GM19043 (cell line): ENCODE measurements around the gene CHCHD2.
"Not testable (repeated sequence)": the region's sequence is repeated elsewhere in the genome, so short reads cannot be mapped to it uniquely, and the experiment has no call there.

ENCODE experiments used
- ATAC-seq: cut with Tn5 transposase; IDR thresholded peaks from one replicate; pipeline ENCODE4 v1.9.1; 2021; ENCODE audit warnings: low read depth; ENCODE audit not compliant: unreplicated experiment

CHCHD2 gene

GRCh38 chr7:56086761-56087160 lies 19.5 kb downstream of the CHCHD2 start:
- no peak for ATAC-seq

- no peak for ATAC-seq
These were observed 23.0 kb downstream of the CHCHD2 start for GRCh38 chr7:56083150-56083785.

DNA sequence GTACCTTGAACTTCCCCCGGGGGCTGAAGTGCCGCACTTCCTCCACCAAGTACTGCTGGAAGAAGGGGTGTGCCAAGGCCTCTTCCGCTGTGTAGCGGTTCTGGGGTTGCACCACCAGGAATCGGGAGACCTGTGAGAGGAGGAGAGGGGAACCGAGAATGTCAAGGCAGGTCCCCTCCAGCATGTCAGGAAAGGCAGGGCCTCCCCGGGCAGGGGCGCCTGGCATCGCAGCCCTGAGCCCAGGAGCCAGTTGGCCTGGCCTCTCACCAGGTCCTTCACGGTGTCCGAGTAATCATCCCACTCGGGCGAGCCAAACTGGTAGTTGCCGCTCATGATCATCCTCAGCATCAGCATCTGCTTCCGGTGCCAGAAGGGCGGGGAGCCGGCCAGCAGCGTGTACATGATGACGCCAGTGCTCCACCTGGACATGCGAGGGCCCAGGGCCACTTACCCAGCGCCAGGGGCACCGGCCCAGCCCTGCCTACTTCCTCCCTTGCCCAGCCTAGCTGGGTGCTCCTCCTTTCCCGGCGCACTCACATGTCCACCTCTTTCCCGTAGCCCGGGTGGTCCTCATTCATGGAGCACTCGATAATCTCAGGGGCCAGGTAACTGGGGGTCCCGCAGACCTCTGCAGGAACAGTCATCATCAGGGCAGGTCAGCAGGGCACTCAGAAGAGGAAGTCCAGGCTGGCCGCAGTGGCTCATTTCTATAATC lies 24.5 kb downstream of the CHCHD2 start:
- no peak for ATAC-seq

DNA sequence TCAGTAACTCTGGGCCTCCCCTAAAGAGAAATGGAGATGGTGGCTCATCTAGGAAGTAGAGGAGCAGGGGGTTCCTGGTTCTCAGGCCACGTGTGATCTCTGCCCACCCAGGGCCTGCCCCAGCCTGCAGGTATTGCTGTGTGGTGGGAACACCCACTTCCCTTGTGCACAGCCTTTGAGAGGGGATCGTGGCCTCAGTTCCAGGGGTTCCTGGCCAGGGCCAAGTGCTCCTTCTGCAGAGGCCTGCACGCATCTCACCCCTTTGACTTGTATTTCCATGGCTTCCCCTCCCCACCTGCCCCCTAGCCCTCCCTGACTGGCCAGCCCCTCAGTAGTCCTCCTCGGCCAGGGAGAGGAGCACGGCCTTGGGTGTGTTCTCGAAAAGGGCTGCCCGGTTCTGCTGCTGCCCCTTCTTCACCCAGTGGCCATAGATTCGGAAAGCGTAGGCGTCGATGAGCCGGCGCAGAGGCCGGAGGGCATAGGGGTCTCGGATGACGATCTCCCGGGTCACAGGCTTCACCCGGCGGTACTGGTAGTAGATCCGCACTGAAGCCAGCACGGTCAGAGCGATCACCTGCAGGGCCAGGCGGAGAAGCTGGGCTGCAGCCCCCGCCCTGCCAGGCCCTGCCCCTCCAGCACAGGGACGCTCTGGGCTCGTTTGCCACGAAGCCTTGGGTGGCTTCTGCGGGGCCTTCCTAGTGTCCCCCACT lies 25.4 kb downstream of the CHCHD2 start:
- ATAC-seq: not testable (repeated sequence)

DNA sequence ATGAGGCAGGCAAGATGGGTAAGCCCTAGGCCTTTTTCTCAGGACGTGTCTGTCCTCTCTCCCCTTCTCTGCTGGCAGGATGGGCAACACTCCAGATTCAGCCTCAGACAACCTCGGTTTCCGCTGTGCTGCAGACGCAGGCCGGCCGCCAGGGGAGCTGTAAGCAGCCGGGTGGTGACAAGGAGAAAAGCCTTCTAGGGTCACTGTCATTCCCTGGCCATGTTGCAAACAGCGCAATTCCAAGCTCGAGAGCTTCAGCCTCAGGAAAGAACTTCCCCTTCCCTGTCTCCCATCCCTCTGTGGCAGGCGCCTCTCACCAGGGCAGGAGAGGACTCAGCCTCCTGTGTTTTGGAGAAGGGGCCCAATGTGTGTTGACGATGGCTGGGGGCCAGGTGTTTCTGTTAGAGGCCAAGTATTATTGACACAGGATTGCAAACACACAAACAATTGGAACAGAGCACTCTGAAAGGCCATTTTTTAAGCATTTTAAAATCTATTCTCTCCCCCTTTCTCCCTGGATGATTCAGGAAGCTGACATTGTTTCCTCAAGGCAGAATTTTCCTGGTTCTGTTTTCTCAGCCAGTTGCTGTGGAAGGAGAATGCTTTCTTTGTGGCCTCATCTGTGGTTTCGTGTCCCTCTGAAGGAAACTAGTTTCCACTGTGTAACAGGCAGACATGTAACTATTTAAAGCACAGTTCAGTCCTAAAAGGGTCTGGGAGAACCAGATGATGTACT lies 26.7 kb downstream of the CHCHD2 start:
- ATAC-seq: no peak

DNA sequence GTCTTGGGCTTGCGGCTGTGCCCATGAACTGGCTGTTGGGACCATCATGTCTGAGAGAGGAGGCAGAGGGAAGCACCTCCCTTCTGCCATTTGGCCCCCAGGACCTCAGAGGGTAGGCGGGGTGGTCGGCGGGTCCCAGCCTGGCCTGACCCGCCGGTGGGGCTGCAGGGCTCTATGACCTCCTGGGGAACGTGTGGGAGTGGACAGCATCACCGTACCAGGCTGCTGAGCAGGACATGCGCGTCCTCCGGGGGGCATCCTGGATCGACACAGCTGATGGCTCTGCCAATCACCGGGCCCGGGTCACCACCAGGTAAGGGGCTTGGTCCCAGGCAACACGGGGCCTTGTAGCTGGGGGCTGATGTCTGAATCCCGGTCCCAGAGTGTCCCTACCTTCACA lies 28.1 kb downstream of the CHCHD2 start:
- no peak for ATAC-seq

GRCh38 chr7:56077681-56078080 lies 28.6 kb downstream of the CHCHD2 start:
- no peak for ATAC-seq

- ATAC-seq: peak; percentile 93
These were observed 31.9 kb downstream of the CHCHD2 start for GRCh38 chr7:56074371-56074791.

DNA sequence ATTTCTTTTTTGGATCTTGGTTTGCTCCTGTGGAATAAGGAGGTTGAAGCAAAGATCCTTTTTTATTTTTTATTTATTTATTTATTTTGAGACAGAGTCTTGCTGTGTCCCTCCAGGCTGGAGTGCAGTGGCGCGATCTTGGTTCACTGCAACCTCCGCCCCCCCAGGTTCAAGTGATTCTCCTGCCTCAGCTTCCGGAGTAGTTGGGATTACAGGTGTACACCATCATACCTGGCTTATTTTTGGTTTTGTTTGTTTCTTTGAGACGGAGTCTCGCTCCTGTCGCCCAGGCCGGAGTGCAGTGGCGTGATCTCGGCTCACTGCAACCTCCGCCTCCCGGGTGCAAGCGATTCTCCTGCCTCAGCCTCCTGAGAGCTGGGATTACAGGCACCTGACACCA lies 39.9 kb downstream of the CHCHD2 start:
- ATAC-seq: not testable (repeated sequence)

GRCh38 chr7:56063882-56064625 lies 42.2 kb downstream of the CHCHD2 start, which contains the start of gene SUMF2:
Gene SUMF2, plus strand, starts transcription at chr7:56064286. Its CDS starts 26 bp downstream, at chr7:56064312.
- peak; percentile 88 for ATAC-seq

DNA sequence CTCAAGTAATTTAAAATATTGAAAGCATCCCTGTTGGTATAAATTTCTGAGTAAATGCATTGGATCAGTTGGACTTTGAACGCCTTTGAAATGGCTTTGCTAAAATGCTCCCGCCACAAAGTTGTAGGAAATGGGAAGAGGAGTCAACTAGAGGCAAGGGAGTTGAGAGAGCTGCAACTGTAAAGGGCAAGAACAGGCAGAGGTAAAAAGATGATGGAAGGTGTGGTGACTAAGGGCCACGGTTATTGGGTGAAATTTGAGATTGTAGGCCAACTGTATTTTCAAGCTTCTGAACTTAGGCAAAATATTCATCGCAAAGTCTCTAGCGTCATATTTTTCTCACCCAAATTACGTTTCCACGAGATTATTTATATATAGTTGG lies 42.8 kb downstream of the CHCHD2 start:
- no peak for ATAC-seq

DNA sequence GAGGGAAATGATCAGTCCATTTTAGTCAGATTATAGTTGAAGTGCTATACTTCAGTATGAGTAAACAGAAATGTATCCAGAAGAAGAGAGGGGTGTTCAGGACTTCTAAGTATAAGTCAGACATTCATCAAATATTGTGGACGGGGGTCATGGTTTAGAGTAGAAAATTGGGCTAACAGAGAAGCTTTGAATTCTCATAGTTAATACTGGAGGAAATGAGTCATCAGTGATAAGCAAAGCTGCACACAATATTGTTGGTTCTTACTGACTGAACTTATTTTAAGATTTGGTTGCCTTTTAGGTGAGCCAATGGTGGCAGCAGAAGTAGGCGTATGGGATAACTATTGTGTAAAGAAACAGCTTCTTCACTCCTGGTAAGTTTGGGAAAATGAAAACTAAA lies 43.9 kb downstream of the CHCHD2 start:
- ATAC-seq: no peak

DNA sequence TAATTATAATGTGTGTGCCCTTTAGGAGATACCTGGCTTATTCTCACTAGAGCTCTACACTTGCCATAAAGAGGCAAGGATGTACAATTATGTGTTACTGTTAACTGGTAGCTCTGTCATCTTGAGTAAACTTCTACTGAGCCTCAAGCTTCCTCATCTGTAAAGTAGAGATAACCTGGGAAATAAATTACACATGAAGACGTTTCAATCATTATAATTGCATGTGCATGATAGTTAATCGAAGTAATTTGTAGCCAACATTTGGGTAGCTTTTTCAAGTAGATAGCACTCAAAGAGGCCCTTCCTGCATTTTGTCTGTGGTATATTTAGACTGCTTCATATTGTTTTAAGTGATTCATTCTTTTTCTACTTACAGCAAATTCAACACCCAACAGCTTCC lies 52.3 kb downstream of the CHCHD2 start:
- ATAC-seq: no peak

DNA sequence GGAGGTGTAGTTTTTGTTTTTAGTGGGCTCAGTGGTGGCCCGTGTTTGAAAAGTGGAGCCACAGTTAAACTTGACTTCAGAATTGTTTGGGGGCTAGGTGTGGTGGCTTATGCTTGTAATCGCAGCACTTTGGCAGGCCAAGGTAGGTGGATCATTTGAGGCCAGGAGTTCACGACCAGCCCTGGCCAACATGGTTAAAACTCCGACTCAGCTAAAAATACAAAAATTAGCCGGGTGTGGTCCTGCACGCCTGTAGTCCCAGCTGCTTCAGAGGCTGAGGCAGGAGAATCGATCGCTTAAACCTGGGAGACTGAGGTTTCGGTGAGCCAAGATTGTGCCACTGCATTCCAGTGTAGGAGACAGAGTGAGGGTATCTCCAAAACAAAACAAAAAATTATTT lies 52.9 kb downstream of the CHCHD2 start:
- no peak for ATAC-seq
